Dermis blood vessel endothelial cell (primary cell): ENCODE data around the gene CCDC30. TPM values are rescaled to one million over a fixed set of nuclear protein-coding genes. Genes with fewer than 3 reads are reported as not detected.
A peak's percentile ranks its signal among the peaks of the same experiment; 100 is the strongest.
"Not testable (repeated sequence)": the region's sequence is repeated elsewhere in the genome, so short reads cannot be mapped to it uniquely, and the experiment has no call there.

Experiments
- DNase-seq: peaks from one replicate; pipeline ENCODE4 v3.0.0; 2010
- total RNA-seq: library from RNA; depleted of rRNA; stranded (reverse); fragments of >200 nt; gene quantifications from 2 replicates; pipeline ENCODE4 v1.2.3, GENCODE V29; 2014

The CCDC30 gene
- total RNA-seq, 1 donor from 2014 or later = 0.68 TPM

- DNase-seq = peak; percentile 32
Observed at GRCh38 chr1:42658877-42659337, 195.8 kb downstream of the CCDC30 start.

- DNase-seq = no peak
Observed at GRCh38 chr1:42660907-42661500, 197.9 kb downstream of the CCDC30 start.

- no peak for DNase-seq
Observed at GRCh38 chr1:42669936-42670335, 206.8 kb downstream of the CCDC30 start.

- no peak for DNase-seq
Observed at GRCh38 chr1:42670425-42670824, 207.3 kb downstream of the CCDC30 start.

GRCh38 chr1:42674214-42674613 lies 211.1 kb downstream of the CCDC30 start:
- peak; percentile 71 for DNase-seq

- peak; percentile 27 for DNase-seq
Observed at GRCh38 chr1:42674682-42675081, 211.6 kb downstream of the CCDC30 start.

- no peak for DNase-seq
Observed at GRCh38 chr1:42675467-42675866, 212.4 kb downstream of the CCDC30 start.

- DNase-seq = no peak
Observed at GRCh38 chr1:42676534-42677087, 213.5 kb downstream of the CCDC30 start.

- no peak for DNase-seq
Observed at GRCh38 chr1:42679364-42679983, 216.4 kb downstream of the CCDC30 start.

- no peak for DNase-seq
Observed at GRCh38 chr1:42680055-42680454, 217.0 kb downstream of the CCDC30 start.

GRCh38 chr1:42680921-42681683 lies 218.0 kb downstream of the CCDC30 start:
- peak; percentile 45 for DNase-seq

- peak; percentile 99 for DNase-seq
Observed at GRCh38 chr1:42681741-42682483, 218.8 kb downstream of the CCDC30 start, which contains the start of gene YBX1. Gene YBX1 (plus strand): TSS chr1:42682418. CDS start chr1:42682566, 148 bp downstream.

GRCh38 chr1:42682484-42682738 lies 219.3 kb downstream of the CCDC30 start:
- not testable (repeated sequence) for DNase-seq

GRCh38 chr1:42682739-42683531 lies 219.8 kb downstream of the CCDC30 start:
- peak; percentile 76 for DNase-seq

- peak; percentile 22 for DNase-seq
Observed at GRCh38 chr1:42684139-42684538, 221.1 kb downstream of the CCDC30 start.

GRCh38 chr1:42686418-42686817 lies 223.3 kb downstream of the CCDC30 start:
- no peak for DNase-seq

- no peak for DNase-seq
Observed at GRCh38 chr1:42689912-42690311, 226.8 kb downstream of the CCDC30 start.

- peak; percentile 27 for DNase-seq
Observed at GRCh38 chr1:42690477-42691156, 227.5 kb downstream of the CCDC30 start.

GRCh38 chr1:42691157-42691498 lies 228.0 kb downstream of the CCDC30 start:
- DNase-seq = no peak

- DNase-seq = no peak
Observed at GRCh38 chr1:42692461-42692860, 229.4 kb downstream of the CCDC30 start.

GRCh38 chr1:42692911-42693310 lies 229.8 kb downstream of the CCDC30 start:
- no peak for DNase-seq
